GM19023 (cell line): ENCODE measurements around the gene STKLD1.
"Not testable (repeated sequence)": the region's sequence is repeated elsewhere in the genome, so short reads cannot be mapped to it uniquely, and the experiment has no call there.

Experiments
- ATAC-seq: cut with Tn5 transposase; IDR thresholded peaks from one replicate; pipeline ENCODE4 v1.9.1; 2021; ENCODE audit warnings: mild to moderate bottlenecking, moderate library complexity; ENCODE audit not compliant: unreplicated experiment

The STKLD1 gene

DNA sequence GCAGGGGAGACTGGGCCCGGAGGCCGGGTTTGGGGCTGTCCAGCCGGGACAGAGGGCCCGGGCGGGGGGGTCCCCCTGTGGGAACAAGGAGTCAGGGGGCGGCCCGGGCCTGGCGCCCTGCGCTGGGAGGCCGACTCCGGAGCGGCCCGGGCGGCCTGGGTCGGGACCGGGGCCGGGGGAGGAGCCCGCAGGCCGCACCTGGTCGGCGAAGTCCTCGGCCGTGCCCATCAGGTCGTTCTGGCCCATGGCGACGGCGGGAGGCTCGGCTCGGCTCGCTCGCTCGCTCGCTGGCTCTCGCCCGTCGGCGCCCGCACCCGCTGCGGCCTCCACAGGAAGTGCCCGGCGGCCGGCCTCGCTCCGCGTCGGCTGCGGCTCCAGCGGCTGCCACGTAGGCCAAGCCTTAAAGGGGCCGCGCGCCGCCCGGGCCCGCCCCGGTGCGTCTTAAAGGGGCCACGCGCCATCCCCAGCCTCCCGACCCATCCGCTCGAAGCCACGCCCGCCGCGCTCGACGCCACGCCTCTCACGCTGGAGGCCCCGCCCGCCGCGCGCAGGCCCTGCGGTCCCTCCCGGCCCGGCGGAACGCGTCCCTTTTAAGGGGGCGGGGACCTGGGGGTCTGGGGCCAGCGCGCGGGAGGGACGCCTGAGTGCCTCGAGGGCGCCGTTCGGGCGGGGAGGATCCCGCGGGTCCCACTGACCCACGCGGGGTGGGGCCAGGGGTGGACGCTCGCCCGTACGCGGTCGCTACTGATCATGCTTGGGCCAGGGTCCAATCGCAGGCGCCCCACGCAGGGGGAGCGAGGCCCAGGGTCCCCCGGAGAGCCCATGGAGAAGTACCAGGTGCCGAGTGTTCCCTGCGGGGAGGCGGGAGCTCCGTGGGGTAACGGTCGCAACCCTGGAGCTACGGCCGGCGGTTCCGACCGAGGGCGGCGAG lies at the start of gene STKLD1, which contains the start of gene SURF4:
STKLD1 (plus strand) TSS at position 643 of the 931 bp plus-strand sequence; CDS start at position 751, 108 bp downstream.
SURF4 (minus strand) TSS at position 337 of the 931 bp plus-strand sequence; CDS start at position 246, 91 bp downstream.
- peak; percentile 90 for ATAC-seq

DNA sequence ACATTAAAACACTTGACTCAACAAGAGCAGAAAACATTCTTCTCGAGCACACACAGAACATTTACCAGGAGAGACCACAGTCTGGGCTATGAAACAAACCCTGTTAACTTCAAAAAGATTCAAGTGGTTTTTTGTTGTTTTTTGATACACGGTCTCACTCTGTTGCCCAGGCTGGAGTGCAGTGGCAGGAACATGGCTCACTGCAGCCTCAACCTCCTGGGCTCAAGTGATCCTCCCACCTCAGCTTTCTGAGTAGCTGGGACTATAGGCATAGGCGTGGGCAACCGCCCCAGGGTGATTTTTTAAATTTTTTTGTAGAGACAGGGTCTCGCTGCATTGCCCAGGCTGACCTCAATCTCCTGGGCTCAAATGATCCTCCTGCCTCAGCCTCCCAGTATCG lies 49.1 kb upstream of the STKLD1 start:
- not testable (repeated sequence) for ATAC-seq

DNA sequence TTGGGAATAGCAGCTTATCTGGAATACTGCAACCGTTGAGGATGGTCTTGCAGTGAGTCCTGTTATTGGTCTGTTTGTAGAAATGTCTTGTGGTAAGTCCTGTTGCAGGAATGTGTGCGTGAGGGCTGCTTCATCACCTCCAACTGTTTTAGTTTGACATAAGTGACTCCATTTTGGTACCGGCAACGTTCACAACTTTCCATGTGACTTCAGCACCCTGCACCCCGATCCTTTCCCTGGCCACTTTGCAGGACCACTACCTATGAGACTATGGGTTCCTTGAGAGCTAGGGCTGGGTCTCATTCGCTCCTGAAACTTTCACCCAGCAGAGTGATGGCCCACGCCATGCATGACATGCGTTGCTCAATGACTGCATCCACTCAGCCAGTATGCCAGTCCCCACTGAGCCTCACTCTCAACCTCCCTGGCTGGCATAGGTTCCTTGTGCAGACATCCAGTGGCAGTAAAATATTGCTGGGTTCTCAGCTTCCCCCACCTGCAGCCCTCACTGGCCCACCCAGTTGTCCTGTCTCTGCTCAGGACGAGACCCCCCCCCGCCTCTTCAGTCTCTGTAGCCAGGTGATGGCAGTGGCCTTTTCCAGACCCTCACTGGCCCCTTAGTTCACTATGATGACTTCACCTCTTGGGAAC lies 48.2 kb upstream of the STKLD1 start:
- no peak for ATAC-seq

DNA sequence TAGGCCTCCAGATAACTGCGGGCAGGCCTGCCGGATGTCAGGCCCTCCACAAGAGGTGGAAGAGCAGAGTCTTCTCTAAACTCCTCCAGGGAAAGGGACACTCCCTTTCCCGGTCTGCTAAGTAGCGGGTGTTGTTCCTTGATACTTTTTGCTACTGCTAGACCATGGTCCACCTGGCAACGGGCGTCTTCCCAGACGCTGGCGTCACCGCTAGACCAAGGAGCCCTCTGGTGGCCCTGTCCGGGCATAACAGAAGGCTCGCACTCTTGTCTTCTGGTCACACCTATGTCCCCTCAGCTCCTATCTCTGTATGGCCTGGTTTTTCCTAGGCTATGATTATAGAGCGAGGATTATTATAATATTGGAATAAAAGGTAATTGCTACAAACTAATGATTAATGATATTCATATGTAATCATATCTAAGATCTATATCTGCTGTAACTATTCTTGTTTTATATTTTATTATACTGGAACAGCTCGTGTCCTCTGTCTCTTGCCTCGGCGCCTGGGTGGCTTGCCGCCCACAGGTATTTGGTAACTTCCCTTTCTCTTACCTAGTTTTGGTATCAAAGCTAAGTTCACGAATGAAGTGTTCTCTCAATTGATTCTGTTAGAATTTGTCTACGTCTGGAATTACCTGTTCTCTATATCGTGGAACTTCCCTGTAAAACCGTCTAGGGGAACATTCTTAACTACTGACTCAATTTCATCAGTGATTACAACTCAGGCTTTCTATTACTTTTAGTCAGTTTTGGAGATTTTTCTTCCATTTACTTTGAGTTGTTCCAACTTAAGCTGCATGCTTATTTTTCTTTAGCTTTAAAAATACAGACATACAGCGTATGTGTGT lies 46.6 kb upstream of the STKLD1 start:
- not testable (repeated sequence) for ATAC-seq

DNA sequence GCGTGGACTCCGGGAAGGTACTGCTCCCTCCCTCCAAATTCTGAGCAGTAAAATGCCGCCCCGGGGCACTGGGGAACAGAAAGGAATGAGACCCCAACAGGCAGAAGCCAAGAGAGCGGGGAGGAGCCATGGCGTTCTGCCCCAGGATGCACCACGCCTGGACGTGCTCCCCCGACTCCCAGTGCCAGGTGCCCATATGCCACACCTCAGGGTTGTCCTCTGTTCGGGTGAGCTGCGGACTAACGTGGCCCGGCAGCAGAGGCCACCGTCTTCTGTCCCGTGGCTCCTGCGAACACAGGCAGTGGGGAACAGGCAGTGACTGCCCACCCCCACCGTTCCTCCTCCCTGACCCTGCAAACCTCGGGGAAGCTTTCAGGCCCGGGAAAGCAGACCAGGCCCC lies 44.9 kb upstream of the STKLD1 start:
- ATAC-seq = no peak

DNA sequence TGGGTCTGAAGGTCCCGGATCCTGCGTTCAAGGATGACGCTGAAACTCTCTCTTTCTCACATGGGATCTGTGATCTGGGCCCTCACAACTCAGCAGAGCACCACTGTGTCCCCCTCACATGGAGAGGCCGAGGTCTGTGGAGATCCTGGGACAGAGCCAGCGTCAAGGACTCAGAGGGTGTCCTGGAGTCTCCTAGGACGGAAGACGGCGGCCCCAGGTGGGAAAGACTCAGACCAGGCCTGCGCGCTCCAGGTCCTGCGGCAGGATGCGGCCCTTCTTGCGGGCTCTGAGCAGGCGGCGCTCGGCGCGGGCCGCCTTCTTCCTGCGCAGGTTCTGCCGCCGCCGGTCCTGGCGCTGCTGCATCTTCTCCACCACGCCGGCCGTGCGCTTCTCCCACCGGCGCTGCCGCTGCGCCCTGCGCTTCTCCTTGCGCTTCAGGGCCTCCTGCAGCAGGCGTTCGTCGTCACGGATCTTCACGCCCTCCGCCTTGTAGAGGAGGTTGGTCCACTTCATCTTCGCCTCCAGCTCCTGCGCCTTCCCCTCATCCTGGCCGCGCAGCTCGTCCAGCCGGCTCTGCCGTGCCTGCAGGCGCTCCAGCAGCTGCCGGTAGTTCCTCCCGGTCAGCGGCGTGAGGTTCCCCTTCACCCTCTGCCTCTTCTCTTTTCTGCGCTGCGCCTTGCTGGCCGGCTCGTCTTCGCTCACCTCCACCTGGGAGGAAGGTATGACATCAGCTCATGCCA lies 44.4 kb upstream of the STKLD1 start:
- ATAC-seq = no peak

DNA sequence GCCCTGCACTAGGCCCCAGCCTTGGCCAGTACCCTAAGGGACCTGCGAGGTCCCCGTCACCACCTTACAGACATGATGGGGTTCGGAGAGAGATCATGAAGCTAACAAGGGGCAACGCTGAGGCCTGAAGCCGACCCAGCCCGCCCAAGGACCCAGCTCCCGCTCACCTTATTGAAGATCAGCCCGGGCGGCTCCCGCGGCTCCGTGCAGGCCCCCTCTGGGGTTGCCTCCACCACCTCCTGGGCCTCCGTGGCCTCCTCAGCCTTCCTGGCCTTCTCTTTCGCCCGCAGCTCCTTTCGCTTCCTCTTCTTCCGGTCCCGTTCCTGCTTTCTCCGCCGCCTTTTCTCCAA lies 43.8 kb upstream of the STKLD1 start:
- ATAC-seq = no peak

DNA sequence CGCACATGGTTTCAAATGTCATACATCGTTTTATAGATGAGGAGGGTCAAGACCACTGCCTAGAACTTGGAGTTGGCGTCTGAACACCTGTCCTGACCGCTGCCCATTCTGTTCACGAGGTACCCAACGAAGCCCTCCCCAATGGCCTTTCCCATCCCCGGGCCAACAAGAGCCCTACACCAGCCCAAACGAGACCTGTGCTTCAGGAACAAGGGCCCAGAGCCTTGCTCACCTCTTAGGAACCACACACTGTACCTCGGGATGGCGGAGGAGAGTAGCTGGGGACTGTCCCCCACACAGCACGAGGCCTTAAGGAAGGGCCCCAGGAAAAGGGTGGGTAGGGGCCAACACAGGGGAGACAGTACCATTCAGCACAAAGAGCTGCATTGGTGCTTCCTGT lies 43.2 kb upstream of the STKLD1 start:
- no peak for ATAC-seq

DNA sequence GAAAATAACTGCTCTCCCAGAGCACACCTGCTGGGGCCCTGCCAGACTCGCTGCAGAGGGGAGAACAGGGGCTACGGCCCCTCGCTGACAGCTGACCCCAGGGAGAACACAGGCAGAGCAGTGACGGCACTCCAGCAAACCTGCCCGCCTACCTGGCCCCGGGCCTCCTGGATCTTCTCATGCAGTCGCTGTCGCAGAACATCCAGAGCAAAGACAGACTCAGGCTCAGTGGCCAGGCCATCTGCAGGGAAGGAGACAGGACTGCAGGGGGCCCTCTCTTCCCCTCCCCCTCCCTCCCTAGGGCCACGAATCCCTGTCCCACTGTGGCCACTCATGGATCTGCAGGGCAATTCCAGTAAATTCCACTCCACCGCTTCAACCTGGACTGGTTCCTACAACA lies 42.6 kb upstream of the STKLD1 start:
- no peak for ATAC-seq

DNA sequence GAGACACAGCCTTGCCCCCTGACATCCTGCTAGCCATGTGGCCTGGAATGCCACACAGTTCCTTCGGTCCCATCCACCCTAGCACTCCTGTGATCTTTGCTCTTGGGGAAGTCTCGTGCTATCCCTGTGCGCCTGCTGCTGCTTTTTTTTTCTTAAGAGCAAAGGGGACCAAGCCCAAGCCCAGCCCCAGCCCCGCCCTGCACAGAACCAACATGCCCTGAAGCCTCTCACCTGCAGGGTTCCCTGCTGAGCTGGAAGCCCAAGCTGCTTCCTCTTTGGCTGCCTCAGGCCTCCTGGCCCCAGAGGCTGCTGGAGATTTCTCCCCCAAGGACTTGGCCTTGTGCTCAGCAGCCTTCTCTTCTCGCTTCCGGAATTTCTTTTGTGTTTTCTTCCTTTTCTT lies 42.0 kb upstream of the STKLD1 start:
- no peak for ATAC-seq

DNA sequence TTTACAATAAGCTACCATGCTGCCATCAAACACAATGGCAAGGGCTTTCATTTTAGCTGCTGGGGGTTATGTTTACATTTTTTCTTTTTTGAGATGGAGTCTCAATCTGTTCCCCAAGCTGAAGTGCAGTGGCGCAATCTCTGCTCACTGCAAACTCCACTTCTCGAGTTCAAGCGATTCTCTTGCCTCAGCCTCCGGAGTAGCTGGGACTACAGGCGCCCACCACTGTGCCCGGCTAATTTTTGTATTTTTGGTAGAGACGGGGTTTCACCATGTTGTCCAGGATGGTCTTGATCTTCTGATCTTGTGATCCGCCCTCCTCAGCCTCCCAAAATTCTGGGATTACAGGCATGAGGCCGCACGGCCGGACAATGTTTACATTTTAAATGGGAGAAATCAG lies 41.3 kb upstream of the STKLD1 start:
- ATAC-seq = not testable (repeated sequence)

DNA sequence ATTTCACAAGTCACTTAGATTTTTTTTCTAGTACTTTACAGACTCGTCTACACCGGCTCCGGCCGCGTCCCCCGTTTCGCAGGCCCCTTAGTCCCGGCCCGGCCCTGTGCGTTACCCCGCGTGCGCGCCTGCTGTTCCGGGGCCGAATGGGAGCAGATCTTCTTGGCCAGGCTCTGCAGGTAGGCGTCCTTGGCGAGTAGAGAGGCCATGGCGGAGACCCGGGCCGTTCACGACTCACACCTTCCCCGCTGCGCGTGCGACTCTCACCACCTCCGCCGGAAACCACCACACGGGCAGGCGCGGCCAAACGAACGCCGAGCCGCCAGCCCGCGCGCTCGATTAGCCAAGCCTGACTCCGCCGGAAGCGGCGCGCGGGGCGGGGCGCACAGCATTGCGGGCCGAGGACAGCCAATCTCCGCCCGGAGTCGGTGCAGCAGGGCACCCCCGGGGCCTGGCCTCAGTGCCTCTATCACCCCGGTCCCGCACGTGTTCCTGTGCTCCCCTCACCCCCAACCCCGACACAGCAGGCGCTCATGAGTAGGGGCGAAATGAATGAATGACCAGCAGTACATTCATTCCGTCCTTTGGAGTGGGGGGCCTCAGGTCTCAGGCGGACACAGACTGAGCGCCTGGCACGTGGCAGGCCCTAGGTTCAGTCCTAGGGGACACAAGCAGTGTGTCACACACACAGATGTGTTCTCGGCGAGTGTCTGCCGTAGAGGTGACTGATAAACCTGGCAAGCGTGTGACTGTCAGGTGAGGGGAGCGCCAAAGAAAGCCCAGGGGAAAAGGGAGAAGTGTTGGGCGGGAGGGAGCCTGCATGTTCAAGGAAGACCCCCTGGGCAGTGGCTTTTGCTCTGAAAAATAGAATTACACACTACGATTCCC lies 40.0 kb upstream of the STKLD1 start, which contains the start of gene SURF6:
SURF6 (minus strand) TSS at position 265 of the 888 bp plus-strand sequence; CDS start at position 209, 56 bp downstream.
- peak; percentile 87 for ATAC-seq

DNA sequence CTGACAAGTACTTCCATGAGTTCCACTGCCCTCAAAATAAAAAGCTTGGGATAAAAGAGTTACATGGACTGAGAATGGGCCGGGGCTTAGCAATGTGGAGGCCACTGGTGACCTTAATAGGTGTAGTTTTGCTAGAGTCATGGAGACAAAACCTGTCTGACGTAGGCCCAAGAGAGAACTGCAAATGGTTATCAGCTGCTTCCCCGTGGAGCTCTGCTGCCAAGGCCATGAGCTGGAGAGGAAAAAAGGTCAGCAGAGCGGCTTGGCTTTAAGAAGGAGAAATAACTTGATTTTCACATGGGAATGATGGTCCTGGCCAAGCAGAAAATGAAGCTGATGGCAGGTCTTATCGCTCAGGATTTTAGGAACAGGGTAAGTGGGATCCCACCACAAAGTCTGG lies 36.5 kb upstream of the STKLD1 start:
- no peak for ATAC-seq

DNA sequence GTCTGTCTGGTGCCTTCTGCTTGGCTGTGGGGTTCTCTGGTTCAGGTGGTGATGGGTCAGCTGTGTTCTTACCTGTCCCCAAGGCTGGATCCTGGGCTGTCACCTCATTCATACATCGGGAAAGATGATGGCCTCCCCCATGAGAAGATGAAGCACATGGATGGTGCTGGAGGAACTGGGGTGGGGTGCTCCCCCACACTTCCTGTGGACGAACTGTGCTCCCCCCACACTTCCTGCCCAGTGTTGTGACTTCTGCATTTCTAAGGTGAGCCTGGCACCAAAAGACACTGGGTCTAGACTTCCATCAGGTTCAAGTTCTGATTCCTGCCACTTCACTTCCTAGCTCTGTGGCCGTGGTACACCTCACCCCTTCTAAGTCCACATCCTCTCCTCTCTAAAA lies 35.9 kb upstream of the STKLD1 start:
- ATAC-seq = no peak

DNA sequence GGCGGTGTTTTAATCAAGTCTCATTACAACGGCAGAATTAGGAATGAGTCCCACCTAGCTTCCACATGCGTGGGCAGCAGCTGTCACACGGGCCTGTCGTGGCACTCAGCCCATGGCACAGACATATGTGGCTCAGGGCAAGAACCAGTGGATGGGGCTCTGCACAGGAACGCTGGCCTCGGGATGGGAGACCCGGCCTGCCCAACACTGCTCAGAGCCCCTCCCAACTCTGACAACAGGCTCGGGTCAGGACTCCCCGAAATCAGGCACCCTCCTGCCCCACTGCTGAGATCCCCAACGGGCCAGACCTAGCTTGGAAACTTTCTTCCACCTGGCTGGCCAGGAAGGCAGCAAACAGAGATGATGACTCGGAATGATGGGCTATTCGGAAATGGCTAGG lies 35.2 kb upstream of the STKLD1 start:
- ATAC-seq = no peak

DNA sequence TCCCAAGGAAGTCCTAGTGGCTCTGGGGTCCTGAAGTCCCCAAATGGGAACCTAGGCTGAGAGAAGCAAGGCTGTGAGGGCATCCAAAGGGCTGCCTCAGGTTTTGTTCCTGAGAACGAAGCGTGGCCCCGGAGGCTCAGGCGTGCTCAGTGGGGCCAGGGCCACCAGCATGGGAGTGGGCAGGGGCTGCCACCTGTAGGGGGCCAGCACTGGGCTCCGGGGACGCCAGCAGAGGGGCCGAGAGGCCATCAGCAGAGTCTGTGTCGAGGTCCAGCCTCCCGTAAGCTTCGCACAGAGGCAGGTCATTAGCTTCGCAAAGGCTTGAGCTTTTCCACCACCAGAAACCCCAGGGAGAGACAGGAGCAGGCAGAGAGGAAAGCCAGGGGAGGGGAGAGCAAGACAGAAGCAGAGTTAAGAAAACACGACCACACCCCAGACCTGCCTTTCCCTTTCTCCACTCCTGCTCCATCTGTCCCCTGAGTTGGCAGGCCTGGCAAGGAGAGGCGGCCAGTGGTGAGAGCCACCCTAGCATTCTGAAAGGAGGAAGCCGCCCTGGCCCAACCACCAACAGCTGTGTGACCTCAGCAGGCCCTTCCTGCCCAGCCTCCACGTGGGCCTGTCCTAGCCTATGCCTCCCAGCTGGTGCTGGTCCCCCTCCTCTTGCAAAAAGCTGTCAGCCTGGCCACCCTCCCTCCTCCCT lies 34.6 kb upstream of the STKLD1 start:
- no peak for ATAC-seq

DNA sequence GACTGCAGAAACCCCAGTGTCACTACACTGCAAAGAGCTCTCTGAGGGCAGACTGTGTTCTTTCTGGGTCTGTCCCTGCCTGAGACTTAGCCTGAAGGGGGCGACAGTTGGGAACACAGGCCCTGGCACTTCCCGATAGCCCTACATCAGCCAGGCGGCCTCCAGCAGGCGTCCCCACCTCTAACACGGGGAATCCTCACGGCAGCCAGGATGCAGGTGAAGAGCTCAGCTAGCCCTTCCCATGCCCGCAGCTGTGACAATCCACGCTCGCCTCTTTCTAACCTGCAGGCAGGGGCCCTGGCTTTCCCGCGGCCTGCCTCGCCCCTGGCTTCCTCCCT lies 34.1 kb upstream of the STKLD1 start:
- no peak for ATAC-seq

DNA sequence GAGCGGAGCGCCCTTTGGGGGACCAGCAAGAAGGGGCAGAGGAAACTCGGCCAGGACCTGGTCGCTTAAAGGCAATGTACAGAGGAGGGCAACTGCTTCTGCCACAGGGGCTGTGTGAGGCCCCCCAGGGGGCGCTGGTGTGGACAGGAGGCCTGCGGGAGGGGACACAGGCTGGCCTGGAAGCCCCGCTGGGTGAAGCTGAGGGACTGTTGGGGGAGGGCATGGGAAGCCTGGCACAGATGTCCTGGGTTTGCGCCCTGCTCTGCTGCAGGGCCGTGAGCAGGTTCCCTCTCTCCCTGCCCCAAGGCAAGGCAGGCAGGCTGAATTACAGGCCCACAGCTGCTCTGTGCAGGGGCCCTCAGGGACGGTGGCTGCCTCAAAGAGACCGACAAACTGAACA lies 33.6 kb upstream of the STKLD1 start:
- no peak for ATAC-seq

DNA sequence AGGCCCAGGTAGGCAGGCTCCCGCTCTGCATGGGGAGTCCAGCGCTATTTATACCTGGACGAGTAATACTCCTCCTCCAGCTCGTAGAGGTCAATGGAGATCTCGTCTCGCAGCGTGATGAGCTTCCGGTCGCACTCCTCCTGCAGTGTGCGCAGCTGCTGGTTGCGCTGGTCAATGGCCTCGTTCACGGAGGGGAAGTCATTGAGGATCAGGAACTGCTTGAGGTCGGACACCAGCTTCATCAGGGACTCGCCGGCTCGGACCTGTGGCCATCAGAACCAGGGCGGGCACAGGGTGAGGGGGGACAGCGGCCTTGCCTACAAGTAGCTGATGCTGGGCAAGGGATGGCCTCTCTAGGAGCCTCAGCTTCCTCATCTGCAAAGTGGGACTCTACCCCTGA lies 32.1 kb upstream of the STKLD1 start:
- ATAC-seq = no peak
